ENCODE results near the gene LONP1. TPM values are rescaled to one million over a fixed set of nuclear protein-coding genes. Genes with fewer than 3 reads are reported as not detected.
"Not testable (repeated sequence)": the region's sequence is repeated elsewhere in the genome, so short reads cannot be mapped to it uniquely, and the experiment has no call there.

LONP1 gene
- polyA plus RNA-seq, 4 donors, result 41.6 to 69.2 (median 51.5) TPM

DNA sequence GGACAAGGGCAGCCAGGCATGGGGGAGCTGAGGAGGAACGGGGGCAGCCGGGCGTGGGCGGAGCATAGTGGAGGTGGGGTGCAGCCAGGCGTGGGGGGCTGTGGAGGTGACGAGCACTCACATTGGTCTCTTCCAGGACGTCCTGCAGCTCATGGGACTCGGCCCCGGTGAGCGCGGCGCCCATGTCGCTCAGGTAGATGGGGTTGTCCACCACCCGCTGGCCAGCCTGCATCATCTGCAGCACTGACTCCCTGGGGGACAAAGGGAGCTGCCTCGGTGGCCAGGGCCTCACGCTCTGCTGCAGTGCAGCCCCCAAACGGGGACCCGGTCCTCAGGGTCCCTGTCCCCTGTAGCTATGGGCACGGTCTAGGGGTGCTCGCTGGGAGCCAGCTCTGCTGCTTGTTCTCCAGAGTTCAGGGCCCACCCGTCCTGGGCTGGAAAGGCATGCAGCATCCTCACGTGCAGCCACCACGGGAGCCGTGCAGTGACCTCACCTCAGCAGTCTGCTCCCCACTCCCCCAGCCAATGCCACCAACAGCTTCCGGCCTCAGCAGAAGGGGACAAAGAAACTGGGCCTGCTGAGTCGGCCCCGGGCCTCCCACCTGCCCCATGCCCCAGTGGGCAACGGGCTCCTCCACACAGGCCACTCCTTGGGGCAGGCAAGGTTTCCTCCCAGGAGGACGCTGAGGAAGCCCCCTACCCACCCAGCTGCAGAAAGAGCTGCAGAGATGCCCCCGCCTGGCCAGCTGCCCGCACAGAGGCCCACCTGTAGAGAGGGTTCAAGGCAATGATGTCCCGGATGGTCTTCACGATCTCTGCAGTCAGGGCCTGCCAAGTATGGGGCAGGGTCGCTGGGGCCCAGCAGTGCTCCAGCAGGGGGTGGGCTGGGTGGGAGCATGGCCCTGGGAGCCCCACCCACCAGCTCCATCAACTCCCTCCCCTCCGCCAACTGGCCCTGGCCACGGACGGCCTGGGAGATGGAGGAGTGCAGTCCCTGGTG lies 12.1 kb downstream of the LONP1 start:
- DNase-seq (no peak), FAIRE-seq (no peak)
- no peaks in the 10 kb centered on the region for H3K4me1 ChIP-seq (ENCODE audit: control insufficient read depth in 3 of 3, insufficient read depth in 2 of 3, low read depth in 1 of 3, low read length in 2 of 3)
- H3K36me3 ChIP-seq (ENCODE audit: control insufficient read depth in 3 of 3, insufficient read depth in 2 of 3, low read depth in 1 of 3, low read length in 3 of 3), result peaks cover 22 to 94% (median 24%) of the 10 kb centered on the region in 3 donors
- H3K4me3 ChIP-seq (ENCODE audit: low read depth in 1 of 3, low read length in 3 of 3), result no peak overlapping the region
- no peaks in the 10 kb centered on the region for H3K9me3 ChIP-seq (ENCODE audit: control insufficient read depth in 2 of 2, insufficient read depth in 1 of 2, low read depth in 1 of 2, low read length in 1 of 2)
- H3K27me3 ChIP-seq (ENCODE audit: control insufficient read depth in 3 of 3, insufficient read depth in 3 of 3, low read length in 3 of 3), result no peaks in the 10 kb centered on the region
- WGBS, 3 donors, result 94 to 96% (median 95%) methylated on average over 34 to 37 of the region's 37 CpGs
- no peak overlapping the region for H3K27ac ChIP-seq (ENCODE audit: low read depth in 1 of 3, low read length in 2 of 3)

DNA sequence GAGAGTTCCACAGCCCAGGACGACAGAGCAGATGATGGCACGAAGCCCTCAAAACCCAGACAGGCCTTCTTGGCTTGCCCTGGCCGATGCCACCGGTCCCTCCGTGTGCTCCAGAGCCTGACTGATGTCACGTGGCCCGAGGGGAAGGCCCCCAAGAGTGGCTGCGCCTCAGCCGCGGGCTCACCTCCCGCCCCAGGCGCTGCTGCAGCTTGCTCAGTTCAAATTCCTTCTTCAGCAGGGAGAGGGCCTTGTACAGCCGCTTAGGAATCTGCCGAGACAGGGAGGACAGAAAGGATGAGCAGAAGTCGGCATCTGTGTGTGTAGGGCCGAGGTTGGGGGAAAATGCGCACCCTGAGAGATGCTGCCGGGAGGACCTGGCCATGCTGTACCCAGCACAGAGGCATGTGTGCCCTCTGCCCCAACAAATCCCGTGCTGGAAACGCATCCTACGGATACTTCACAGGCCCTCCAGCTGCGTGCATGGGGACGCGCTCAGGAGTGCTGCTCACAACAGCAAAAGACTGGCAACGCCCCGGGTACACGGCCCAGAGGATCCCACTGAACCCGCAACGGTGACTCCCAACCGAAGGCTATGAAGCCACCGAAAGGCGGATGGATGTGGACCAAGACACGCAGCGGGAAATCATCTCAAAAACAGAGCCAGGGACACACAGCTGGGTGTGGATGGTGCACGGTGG lies 12.9 kb downstream of the LONP1 start:
- DNase-seq (no peak), FAIRE-seq (no peak)
- H3K9me3 ChIP-seq (ENCODE audit: control insufficient read depth in 2 of 2, insufficient read depth in 1 of 2, low read depth in 1 of 2, low read length in 1 of 2), result no peaks in the 10 kb centered on the region
- H3K27me3 ChIP-seq (ENCODE audit: control insufficient read depth in 3 of 3, insufficient read depth in 3 of 3, low read length in 3 of 3), result no peaks in the 10 kb centered on the region
- no peaks in the 10 kb centered on the region for H3K4me1 ChIP-seq (ENCODE audit: control insufficient read depth in 3 of 3, insufficient read depth in 2 of 3, low read depth in 1 of 3, low read length in 2 of 3)
- H3K36me3 ChIP-seq (ENCODE audit: control insufficient read depth in 3 of 3, insufficient read depth in 2 of 3, low read depth in 1 of 3, low read length in 3 of 3), result peaks cover 20 to 85% (median 24%) of the 10 kb centered on the region in 3 donors
- H3K27ac ChIP-seq (ENCODE audit: low read depth in 1 of 3, low read length in 2 of 3), result no peak overlapping the region
- 95 to 97% (median 95%) methylated on average over 35 of the region's 35 CpGs for WGBS, 3 donors
- H3K4me3 ChIP-seq (ENCODE audit: low read depth in 1 of 3, low read length in 3 of 3), result no peak overlapping the region

DNA sequence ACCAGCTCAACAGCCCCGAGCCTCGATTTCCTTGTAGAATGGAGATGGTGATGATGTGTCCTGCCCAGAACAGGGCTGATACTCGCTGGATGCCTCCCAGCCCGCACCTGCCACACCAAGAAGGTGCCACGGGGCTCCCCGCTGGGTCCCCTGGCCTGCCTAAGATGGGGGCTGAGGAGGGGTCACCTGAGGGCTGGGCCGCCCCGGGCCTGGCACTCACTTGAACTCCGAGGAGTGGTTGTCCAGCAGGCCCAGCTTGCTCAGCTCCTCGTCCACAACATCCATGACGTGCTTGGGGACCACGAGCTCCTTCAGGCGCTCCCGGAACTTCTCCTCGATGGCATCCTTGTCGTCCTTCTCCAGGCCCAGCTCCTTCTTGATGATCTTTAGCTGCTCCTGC lies 14.4 kb downstream of the LONP1 start:
- no peak for DNase-seq
- 89 to 93% (median 92%) methylated on average over 16 of the region's 16 CpGs for WGBS, 3 donors
- Histone ChIP-seq H3K4me3 (ENCODE audit: low read depth in 1 of 3, low read length in 3 of 3) (no peak overlapping the region), H3K27me3 (ENCODE audit: control insufficient read depth in 3 of 3, insufficient read depth in 3 of 3, low read length in 3 of 3) (no peaks in the 10 kb centered on the region), H3K4me1 (ENCODE audit: control insufficient read depth in 3 of 3, insufficient read depth in 2 of 3, low read depth in 1 of 3, low read length in 2 of 3) (no peaks in the 10 kb centered on the region), H3K27ac (ENCODE audit: low read depth in 1 of 3, low read length in 2 of 3) (no peak overlapping the region), H3K9me3 (ENCODE audit: control insufficient read depth in 2 of 2, insufficient read depth in 1 of 2, low read depth in 1 of 2, low read length in 1 of 2) (peaks cover 0 to 5% of the 10 kb centered on the region in 2 donors), H3K36me3 (ENCODE audit: control insufficient read depth in 3 of 3, insufficient read depth in 2 of 3, low read depth in 1 of 3, low read length in 3 of 3) (peaks cover 14 to 79% (median 16%) of the 10 kb centered on the region in 3 donors)
- FAIRE-seq, result no peak

DNA sequence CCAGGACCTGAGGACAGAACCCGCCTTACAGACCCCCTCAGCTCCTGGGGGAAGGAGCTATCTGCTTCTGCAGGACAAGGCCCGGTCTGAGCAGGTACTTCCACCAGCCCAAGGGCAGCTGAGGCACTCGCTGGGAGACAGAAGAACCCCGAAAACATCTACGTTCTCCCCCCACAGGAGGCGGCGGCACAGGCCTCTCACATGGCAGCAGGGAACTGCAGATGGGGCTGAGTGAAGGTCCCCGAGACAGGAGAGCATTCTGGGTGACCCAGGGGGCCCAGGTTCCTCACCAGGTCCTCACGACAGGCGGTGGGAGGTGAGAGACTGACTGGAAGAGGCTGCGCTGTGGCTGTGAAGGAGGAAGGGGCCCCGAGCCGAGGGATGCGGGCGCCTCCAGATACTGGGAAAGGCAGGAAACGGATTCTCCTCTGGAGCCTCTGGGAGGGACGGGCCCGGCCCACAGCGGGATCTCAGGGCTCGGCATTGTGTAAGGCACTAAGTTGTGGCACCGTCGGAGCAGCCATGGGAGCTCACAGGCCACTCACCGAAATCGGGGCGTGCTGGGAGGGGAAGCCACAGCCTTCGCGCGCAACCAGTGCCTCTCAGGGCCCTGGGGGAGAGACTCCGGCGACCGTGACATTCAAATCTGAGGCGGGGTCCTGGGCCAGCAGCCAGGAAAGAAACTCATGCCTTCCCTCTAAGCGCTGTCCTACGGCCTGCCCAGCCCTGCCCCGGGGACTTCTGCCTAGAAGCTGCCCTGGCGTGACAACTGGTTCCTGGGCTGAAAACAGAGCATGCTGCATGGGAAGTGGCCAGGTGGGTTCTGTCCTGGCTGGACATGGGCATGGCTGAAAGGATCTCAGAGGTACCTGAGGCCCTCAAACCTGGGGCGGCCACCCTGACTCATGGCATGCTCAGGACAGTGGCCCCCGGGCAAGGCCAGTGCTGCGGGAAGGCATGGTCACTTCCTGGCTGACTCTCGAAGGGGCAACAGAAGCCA lies 15.8 kb downstream of the LONP1 start:
- Histone ChIP-seq H3K27ac (ENCODE audit: low read depth in 1 of 3, low read length in 2 of 3) (no peak overlapping the region), H3K9me3 (ENCODE audit: control insufficient read depth in 2 of 2, insufficient read depth in 1 of 2, low read depth in 1 of 2, low read length in 1 of 2) (peaks cover 0 to 5% of the 10 kb centered on the region in 2 donors), H3K4me1 (ENCODE audit: control insufficient read depth in 3 of 3, insufficient read depth in 2 of 3, low read depth in 1 of 3, low read length in 2 of 3) (no peaks in the 10 kb centered on the region), H3K4me3 (ENCODE audit: low read depth in 1 of 3, low read length in 3 of 3) (no peak overlapping the region), H3K36me3 (ENCODE audit: control insufficient read depth in 3 of 3, insufficient read depth in 2 of 3, low read depth in 1 of 3, low read length in 3 of 3) (peaks cover 15 to 82% (median 15%) of the 10 kb centered on the region in 3 donors), H3K27me3 (ENCODE audit: control insufficient read depth in 3 of 3, insufficient read depth in 3 of 3, low read length in 3 of 3) (no peaks in the 10 kb centered on the region)
- WGBS, 3 donors, result 96 to 98% (median 96%) methylated on average over 39 to 40 of the region's 40 CpGs
- FAIRE-seq (no peak), DNase-seq (no peak)

DNA sequence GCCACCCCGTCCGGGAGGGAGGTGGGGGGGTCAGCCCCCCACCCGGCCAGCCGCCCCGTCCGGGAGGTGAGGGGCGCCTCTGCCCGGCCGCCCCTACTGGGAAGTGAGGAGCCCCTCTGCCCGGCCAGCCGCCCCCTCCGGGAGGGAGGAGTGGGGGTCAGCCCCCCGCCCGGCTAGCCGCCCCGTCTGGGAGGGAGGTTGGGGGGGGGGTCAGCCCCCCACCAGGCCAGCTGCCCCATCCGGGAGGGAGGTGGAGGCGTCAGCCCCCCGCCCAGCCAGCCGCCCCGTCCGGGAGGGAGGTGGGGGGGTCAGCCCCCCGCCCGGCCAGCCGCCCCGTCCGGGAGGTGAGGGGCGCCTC lies 17.9 kb downstream of the LONP1 start:
- FAIRE-seq, result not testable (repeated sequence)
- 91 to 100% (median 96%) methylated on average over 4 to 19 of the region's 28 CpGs for WGBS, 3 donors

DNA sequence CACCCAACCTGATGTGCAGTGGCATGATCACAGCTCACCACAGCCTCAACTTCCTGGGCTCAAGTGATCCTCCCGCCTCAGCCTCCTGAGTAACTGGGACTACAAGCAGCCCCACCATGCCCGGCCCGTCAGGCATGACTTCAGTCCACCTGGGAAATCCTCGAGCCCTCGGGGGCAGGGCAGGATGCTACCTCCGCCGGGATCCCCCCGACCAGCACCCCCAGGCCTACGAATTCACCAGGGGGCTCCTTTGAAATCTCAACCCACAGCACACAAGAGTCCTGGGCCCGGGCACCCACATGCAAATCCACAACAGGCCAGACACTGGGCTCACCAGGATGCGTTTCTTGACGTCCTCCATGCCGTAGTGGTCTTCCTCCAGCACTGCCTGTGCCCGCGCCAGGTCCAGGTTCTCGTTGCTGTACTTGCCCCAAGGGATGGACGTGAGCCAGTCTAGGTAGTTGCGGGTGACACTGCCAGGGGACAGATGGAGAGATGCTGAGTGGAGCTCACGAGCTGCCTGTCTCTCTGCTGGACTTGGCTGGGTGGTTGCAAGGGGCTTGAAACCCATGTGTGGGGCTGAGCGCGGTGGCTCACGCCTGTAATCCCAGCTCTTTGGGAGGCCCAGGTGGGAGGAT lies 19.4 kb downstream of the LONP1 start:
- H3K36me3 ChIP-seq (ENCODE audit: control insufficient read depth in 3 of 3, insufficient read depth in 2 of 3, low read depth in 1 of 3, low read length in 3 of 3), result peaks cover 10 to 82% (median 27%) of the 10 kb centered on the region in 3 donors
- DNase-seq, result no peak

More for the DNA sequence above, 17.9 kb downstream of the LONP1 start:
- DNase-seq; H3K9me3 ChIP-seq (ENCODE audit: control insufficient read depth in 2 of 2, insufficient read depth in 1 of 2, low read depth in 1 of 2, low read length in 1 of 2); H3K27ac ChIP-seq (ENCODE audit: low read depth in 1 of 3, low read length in 2 of 3); H3K4me3 ChIP-seq (ENCODE audit: low read depth in 1 of 3, low read length in 3 of 3); H3K27me3 ChIP-seq (ENCODE audit: control insufficient read depth in 3 of 3, insufficient read depth in 3 of 3, low read length in 3 of 3); H3K4me1 ChIP-seq (ENCODE audit: control insufficient read depth in 3 of 3, insufficient read depth in 2 of 3, low read depth in 1 of 3, low read length in 2 of 3): not testable (repeated sequence)
- H3K36me3 ChIP-seq (ENCODE audit: control insufficient read depth in 3 of 3, insufficient read depth in 2 of 3, low read depth in 1 of 3, low read length in 3 of 3), result peaks cover 14 to 82% (median 21%) of the 10 kb centered on the region in 3 donors

DNA sequence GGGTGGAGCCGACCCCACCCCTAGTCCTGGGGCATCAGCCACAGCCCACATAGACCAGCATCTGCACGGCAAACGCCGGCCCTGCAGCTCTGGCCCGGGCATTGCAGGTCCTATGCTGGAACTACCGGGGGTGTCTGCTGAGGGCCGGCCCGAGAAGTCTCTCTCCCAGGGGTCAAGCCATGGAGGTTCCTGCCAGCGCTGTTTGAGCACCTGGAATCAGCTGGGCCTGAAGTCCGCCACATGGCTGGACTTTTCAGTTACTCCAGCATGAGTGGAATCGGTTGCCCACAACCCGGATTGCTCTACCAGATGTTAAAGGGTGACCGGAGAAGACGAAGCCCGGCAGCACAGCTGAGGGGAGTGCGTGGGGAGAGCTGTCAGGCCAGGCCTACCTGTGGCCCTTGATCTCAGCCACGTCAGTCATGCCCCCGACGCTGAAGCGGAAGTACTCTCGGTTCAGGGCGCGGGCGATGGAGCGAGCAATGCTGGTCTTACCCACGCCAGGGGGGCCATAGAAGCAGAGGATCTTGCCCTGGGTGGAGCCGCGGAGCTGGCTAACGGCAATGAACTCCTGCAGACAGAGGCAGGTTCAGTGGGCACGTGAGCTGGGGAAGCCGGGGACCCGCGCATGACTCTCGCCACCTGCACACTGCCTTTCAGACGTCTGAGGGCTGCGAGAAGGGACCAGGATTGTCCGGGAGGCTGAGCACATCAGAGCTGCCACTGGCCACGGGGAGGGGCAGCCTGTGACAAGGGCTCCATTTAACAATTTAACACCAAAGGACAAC lies 21.1 kb downstream of the LONP1 start:
- FAIRE-seq (no peak), DNase-seq (no peak)
- H3K27ac ChIP-seq (ENCODE audit: low read depth in 1 of 3, low read length in 2 of 3), result no peak overlapping the region
- H3K27me3 ChIP-seq (ENCODE audit: control insufficient read depth in 3 of 3, insufficient read depth in 3 of 3, low read length in 3 of 3), result no peaks in the 10 kb centered on the region
- H3K4me1 ChIP-seq (ENCODE audit: control insufficient read depth in 3 of 3, insufficient read depth in 2 of 3, low read depth in 1 of 3, low read length in 2 of 3), result no peaks in the 10 kb centered on the region
- H3K4me3 ChIP-seq (ENCODE audit: low read depth in 1 of 3, low read length in 3 of 3), result no peak overlapping the region
- WGBS, 3 donors, result 86 to 91% (median 90%) methylated on average over 34 to 38 of the region's 38 CpGs
- H3K9me3 ChIP-seq (ENCODE audit: control insufficient read depth in 2 of 2, insufficient read depth in 1 of 2, low read depth in 1 of 2, low read length in 1 of 2), result peaks cover 0 to 5% of the 10 kb centered on the region in 2 donors
- peaks cover 13 to 82% (median 25%) of the 10 kb centered on the region in 3 donors for H3K36me3 ChIP-seq (ENCODE audit: control insufficient read depth in 3 of 3, insufficient read depth in 2 of 3, low read depth in 1 of 3, low read length in 3 of 3)

More for the DNA sequence above, 19.4 kb downstream of the LONP1 start:
- no peak overlapping the region for H3K27ac ChIP-seq (ENCODE audit: low read depth in 1 of 3, low read length in 2 of 3)
- no peak overlapping the region for H3K4me3 ChIP-seq (ENCODE audit: low read depth in 1 of 3, low read length in 3 of 3)
- H3K9me3 ChIP-seq (ENCODE audit: control insufficient read depth in 2 of 2, insufficient read depth in 1 of 2, low read depth in 1 of 2, low read length in 1 of 2), result peaks cover 0 to 5% of the 10 kb centered on the region in 2 donors
- FAIRE-seq, result no peak
- no peaks in the 10 kb centered on the region for H3K4me1 ChIP-seq (ENCODE audit: control insufficient read depth in 3 of 3, insufficient read depth in 2 of 3, low read depth in 1 of 3, low read length in 2 of 3)
- no peaks in the 10 kb centered on the region for H3K27me3 ChIP-seq (ENCODE audit: control insufficient read depth in 3 of 3, insufficient read depth in 3 of 3, low read length in 3 of 3)
- WGBS, 3 donors, result 95 to 98% (median 96%) methylated on average over 22 of the region's 22 CpGs
